BLaER1 treated with 17β-estradiol and CSF1 and Interleukin-3, amounts not matched to agents 10 nM and 100 nM (cell line): ENCODE results near the gene FRYL.

Experiments
- H3K27ac ChIP-seq, 11 experiments: shearing (Covaris generic); formaldehyde crosslinking; 2 replicates each; pipeline ENCODE4 v1.8.1; 2022
- H3K27me3 ChIP-seq, 11 experiments: shearing (Covaris generic); formaldehyde crosslinking; 2 replicates each; pipeline ENCODE4 v1.8.1; 2022
- H3K36me3 ChIP-seq, 11 experiments: shearing (Covaris generic); formaldehyde crosslinking; 2 replicates each; pipeline ENCODE4 v1.8.1; 2022
- H3K4me1 ChIP-seq, 10 experiments: shearing (Covaris generic); formaldehyde crosslinking; 2 replicates each; pipeline ENCODE4 v1.8.1; 2022
- H3K4me2 ChIP-seq, 11 experiments: shearing (Covaris generic); formaldehyde crosslinking; 2 replicates each; pipeline ENCODE4 v1.8.1; 2022
- H3K4me3 ChIP-seq, 10 experiments: shearing (Covaris generic); formaldehyde crosslinking; 2 replicates each; pipeline ENCODE4 v1.8.1; 2022
- H3K9ac ChIP-seq, 11 experiments: shearing (Covaris generic); formaldehyde crosslinking; 2 replicates each; pipeline ENCODE4 v1.8.1; 2022
- H3K9me3 ChIP-seq, 11 experiments: shearing (Covaris generic); formaldehyde crosslinking; replicated peaks in 1 of 11; 2 replicates each; pipeline ENCODE4 v1.8.1; 2022
- H4K20me1 ChIP-seq, 11 experiments: shearing (Covaris generic); formaldehyde crosslinking; 2 replicates each; pipeline ENCODE4 v1.8.1; 2022
- Cebpa-rat ChIP-seq, 11 experiments: shearing (Covaris generic); IDR thresholded peaks; 2 replicates each; pipeline ENCODE4 v1.8.1; 2022

FRYL gene

DNA sequence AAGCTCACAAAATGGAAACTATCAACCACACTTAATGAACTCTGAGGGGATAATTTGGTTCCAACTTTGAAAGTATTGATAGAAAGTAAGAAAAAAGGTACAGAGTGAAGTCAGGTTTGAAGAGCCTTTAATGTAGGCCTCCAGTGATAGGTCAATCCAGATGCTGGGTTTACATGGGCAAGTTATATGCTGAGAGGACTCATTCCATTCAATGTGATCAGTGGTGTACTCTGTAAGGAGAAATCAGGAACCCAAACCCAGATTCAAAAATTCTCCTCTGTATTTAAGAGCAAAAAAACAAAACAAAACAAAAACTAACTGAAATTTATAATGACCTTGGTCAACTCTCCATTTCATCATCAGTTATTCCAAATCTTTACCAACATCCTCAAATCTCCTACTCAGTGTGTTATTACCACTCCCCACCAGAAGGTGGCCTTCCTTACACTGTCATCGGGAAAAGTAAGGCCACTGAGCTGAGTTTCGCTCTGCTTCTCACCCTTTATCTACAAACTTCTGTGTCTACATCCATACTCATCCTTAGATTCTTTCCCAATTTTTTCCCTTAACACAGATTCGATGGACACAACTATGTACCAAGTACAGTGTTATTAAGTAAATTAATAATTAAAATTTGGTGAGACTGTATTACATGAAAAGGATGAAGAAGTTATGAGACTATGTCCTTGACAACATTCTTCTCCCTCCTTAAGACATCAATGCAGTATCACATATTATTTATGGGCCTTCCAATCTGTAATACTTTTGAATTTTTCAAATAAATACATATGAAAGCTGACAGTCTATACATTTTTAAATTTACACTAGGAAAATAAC, 201.7 kb downstream of the FRYL start:
- peaks cover 0 to 3% (median 0%) of the 10 kb centered on the region in 11 experiments; a peak in 1 of 22 replicates for H4K20me1 ChIP-seq
- H3K4me2 ChIP-seq, result no peak overlapping the region
- no peak for TF ChIP-seq Cebpa-rat (IDR thresholded peaks at IDR 0.05)
- no peak overlapping the region for H3K27ac ChIP-seq
- H3K4me1 ChIP-seq, result no peaks in the 10 kb centered on the region
- no peaks in the 10 kb centered on the region for H3K9me3 ChIP-seq
- no peaks in the 10 kb centered on the region for H3K27me3 ChIP-seq
- no peak overlapping the region for H3K9ac ChIP-seq
- no peak overlapping the region for H3K4me3 ChIP-seq
- H3K36me3 ChIP-seq, result peaks cover 49 to 87% (median 68%) of the 10 kb centered on the region in 11 experiments

GRCh38 chr4:48575964-48576363, 204.1 kb downstream of the FRYL start:
- H3K9ac ChIP-seq, result no peak overlapping the region

DNA sequence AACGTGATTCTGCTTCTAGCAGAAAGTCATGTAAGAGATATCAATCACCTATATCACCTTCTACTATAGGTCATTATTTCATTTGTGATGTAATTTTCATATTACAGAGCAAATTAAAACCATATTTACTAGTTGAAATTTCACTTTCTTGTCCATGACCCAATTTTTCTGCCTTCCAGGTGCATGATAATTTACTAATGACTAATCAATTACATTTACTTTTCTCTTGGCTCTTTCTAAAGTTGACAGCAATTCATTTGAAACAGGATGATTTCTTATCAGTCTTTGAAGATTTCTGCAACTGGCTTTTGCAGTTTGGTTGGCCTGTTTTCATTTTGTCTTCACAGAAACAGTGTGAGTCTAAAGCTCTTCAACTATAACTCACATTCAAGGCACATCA, 208.6 kb downstream of the FRYL start:
- Histone ChIP-seq H4K20me1 (0 out of 22 replicates have a peak, but pooled peaks cover 0 to 6% (median 0%) of the 10 kb centered on the region in 11 experiments), H3K4me2 (no peak overlapping the region), H3K36me3 (peaks cover 81 to 100% (median 92%) of the 10 kb centered on the region in 11 experiments), H3K4me1 (no peaks in the 10 kb centered on the region), H3K27ac (no peak overlapping the region), H3K27me3 (no peaks in the 10 kb centered on the region), H3K9me3 (no peaks in the 10 kb centered on the region), H3K9ac (no peak overlapping the region), H3K4me3 (no peak overlapping the region)
- no peak for TF ChIP-seq Cebpa-rat (IDR thresholded peaks at IDR 0.05)

More at GRCh38 chr4:48575964-48576363, 204.1 kb downstream of the FRYL start:
- Histone ChIP-seq H3K4me2 (no peak overlapping the region), H3K27ac (no peak overlapping the region), H3K4me1 (no peaks in the 10 kb centered on the region), H3K9me3 (no peaks in the 10 kb centered on the region), H3K27me3 (no peaks in the 10 kb centered on the region), H3K36me3 (peaks cover 49 to 87% (median 68%) of the 10 kb centered on the region in 11 experiments), H4K20me1 (peaks cover 0 to 6% (median 0%) of the 10 kb centered on the region in 11 experiments; a peak in 1 of 22 replicates), H3K4me3 (no peak overlapping the region)
- TF ChIP-seq Cebpa-rat (IDR thresholded peaks at IDR 0.05), result no peak

- Histone ChIP-seq H3K36me3 (peaks cover 81 to 100% (median 92%) of the 10 kb centered on the region in 11 experiments), H3K4me1 (no peaks in the 10 kb centered on the region), H4K20me1 (0 out of 22 replicates have a peak, but pooled peaks cover 0 to 6% (median 0%) of the 10 kb centered on the region in 11 experiments), H3K4me3 (no peak overlapping the region), H3K27me3 (no peaks in the 10 kb centered on the region), H3K27ac (no peak overlapping the region), H3K9ac (no peak overlapping the region), H3K4me2 (no peak overlapping the region), H3K9me3 (no peaks in the 10 kb centered on the region)
- no peak for TF ChIP-seq Cebpa-rat (IDR thresholded peaks at IDR 0.05)
Measured at GRCh38 chr4:48570646-48571220, 209.3 kb downstream of the FRYL start.

GRCh38 chr4:48566034-48566384, 214.1 kb downstream of the FRYL start:
- Histone ChIP-seq H3K9me3 (no peaks in the 10 kb centered on the region), H3K36me3 (peaks cover 82 to 100% (median 95%) of the 10 kb centered on the region in 11 experiments), H3K27me3 (no peaks in the 10 kb centered on the region), H3K4me2 (no peak overlapping the region), H3K4me3 (no peak overlapping the region), H3K27ac (no peak overlapping the region), H4K20me1 (no peaks in the 10 kb centered on the region), H3K4me1 (no peaks in the 10 kb centered on the region), H3K9ac (no peak overlapping the region)
- no peak for TF ChIP-seq Cebpa-rat (IDR thresholded peaks at IDR 0.05)

- no peak overlapping the region for H3K4me3 ChIP-seq
- H3K4me2 ChIP-seq, result no peak overlapping the region
- H4K20me1 ChIP-seq, result no peaks in the 10 kb centered on the region
- H3K27me3 ChIP-seq, result no peaks in the 10 kb centered on the region
- no peak overlapping the region for H3K9ac ChIP-seq
- H3K36me3 ChIP-seq, result peaks cover 82 to 100% (median 95%) of the 10 kb centered on the region in 11 experiments
- H3K4me1 ChIP-seq, result no peaks in the 10 kb centered on the region
- no peak for TF ChIP-seq Cebpa-rat (IDR thresholded peaks at IDR 0.05)
- no peak overlapping the region for H3K27ac ChIP-seq
- no peaks in the 10 kb centered on the region for H3K9me3 ChIP-seq
Measured at GRCh38 chr4:48565362-48566033, 214.6 kb downstream of the FRYL start.

- peaks cover 79 to 98% (median 92%) of the 10 kb centered on the region in 11 experiments for H3K36me3 ChIP-seq
- H3K27ac ChIP-seq, result no peak overlapping the region
- no peaks in the 10 kb centered on the region for H3K27me3 ChIP-seq
- H4K20me1 ChIP-seq, result no peaks in the 10 kb centered on the region
- H3K4me1 ChIP-seq, result no peaks in the 10 kb centered on the region
- 0 out of 22 replicates have a peak, but pooled peaks cover 0 to 2% (median 0%) of the 10 kb centered on the region in 11 experiments for H3K9me3 ChIP-seq
- no peak overlapping the region for H3K9ac ChIP-seq
- H3K4me3 ChIP-seq, result no peak overlapping the region
- no peak overlapping the region for H3K4me2 ChIP-seq
- no peak for TF ChIP-seq Cebpa-rat (IDR thresholded peaks at IDR 0.05)
Measured at GRCh38 chr4:48564151-48564550, 215.9 kb downstream of the FRYL start.

DNA sequence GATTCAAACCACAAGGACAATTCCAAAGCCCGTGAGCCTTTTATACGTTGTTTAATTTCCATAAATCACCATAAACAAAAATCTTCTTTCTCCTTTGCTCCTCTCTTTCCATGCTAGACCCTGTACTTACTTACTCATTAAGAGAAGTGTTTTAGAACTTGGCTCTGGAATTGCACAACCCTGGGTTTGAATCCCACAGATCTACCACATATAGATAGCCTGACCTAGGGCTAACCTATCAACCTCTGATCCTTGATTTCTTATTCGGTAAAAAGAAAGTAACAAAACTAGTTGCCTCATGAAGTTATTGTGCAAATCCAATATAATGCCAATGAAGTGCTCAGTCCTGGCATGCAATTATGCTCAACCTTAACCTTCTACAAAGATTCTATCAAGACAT, 221.3 kb downstream of the FRYL start:
- Histone ChIP-seq H3K4me3 (no peak overlapping the region), H3K27ac (no peak overlapping the region), H3K4me1 (no peaks in the 10 kb centered on the region; a peak in 1 of 20 replicates), H3K9ac (no peak overlapping the region), H4K20me1 (no peaks in the 10 kb centered on the region), H3K9me3 (peaks cover 0 to 13% (median 3%) of the 10 kb centered on the region in 11 experiments; a peak in 5 of 22 replicates), H3K36me3 (peaks cover 92 to 98% (median 95%) of the 10 kb centered on the region in 11 experiments), H3K4me2 (no peak overlapping the region), H3K27me3 (no peaks in the 10 kb centered on the region)
- no peak for TF ChIP-seq Cebpa-rat (IDR thresholded peaks at IDR 0.05)

GRCh38 chr4:48558026-48558425, 222.1 kb downstream of the FRYL start:
- TF ChIP-seq Cebpa-rat (IDR thresholded peaks at IDR 0.05), result no peak
- H3K4me2 ChIP-seq, result no peak overlapping the region; a peak in 1 of 22 replicates
- no peaks in the 10 kb centered on the region; a peak in 1 of 20 replicates for H3K4me1 ChIP-seq
- H3K27ac ChIP-seq, result no peak overlapping the region
- no peak overlapping the region for H3K9ac ChIP-seq
- peaks cover 0 to 13% (median 3%) of the 10 kb centered on the region in 11 experiments; a peak in 5 of 22 replicates for H3K9me3 ChIP-seq
- H3K4me3 ChIP-seq, result no peak overlapping the region
- H3K27me3 ChIP-seq, result no peaks in the 10 kb centered on the region
- peaks cover 92 to 98% (median 95%) of the 10 kb centered on the region in 11 experiments for H3K36me3 ChIP-seq
- no peaks in the 10 kb centered on the region for H4K20me1 ChIP-seq
